Kidney epithelial cell (primary cell): Measurements from ENCODE around the gene TMPRSS11F. TPM values are rescaled to one million over a fixed set of nuclear protein-coding genes. Genes with fewer than 3 reads are reported as not detected.
"Not testable (repeated sequence)": the region's sequence is repeated elsewhere in the genome, so short reads cannot be mapped to it uniquely, and the experiment has no call there.

ENCODE experiments used
- DNase-seq: peaks from one replicate; pipeline ENCODE4 v3.0.0-alpha.2; 2010; ENCODE audit warnings: low read depth
- H3K27me3 ChIP-seq: 2 replicates; pipeline ENCODE4 v1.6.0; 2011; ENCODE audit warnings: low read length; ENCODE audit not compliant: control insufficient read depth, insufficient read depth
- H3K36me3 ChIP-seq: 2 replicates; pipeline ENCODE4 v1.5.1; 2011; ENCODE audit warnings: low read length; ENCODE audit not compliant: control insufficient read depth, insufficient read depth
- H3K4me3 ChIP-seq: 2 replicates; pipeline ENCODE4 v1.5.1; 2011; ENCODE audit warnings: low read depth, mild to moderate bottlenecking, control low read depth, low read length
- total RNA-seq: library from RNA; depleted of rRNA; stranded (reverse); fragments of >200 nt; gene quantifications from 2 replicates; pipeline ENCODE4 v1.2.3, GENCODE V29; 2015
- TF ChIP-seq, protein P1 (sequence below): IDR thresholded peaks from 2 replicates; pipeline ENCODE4 v1.5.1; 2011; ENCODE audit warnings: mild to moderate bottlenecking, moderate library complexity, low read length, control low read depth, inconsistent platforms; ENCODE audit not compliant: insufficient read depth, poor library complexity, severe bottlenecking

Gene TMPRSS11F
- not detected in 2 replicates for total RNA-seq

GRCh38 chr4:68129793-68130192 lies at the start of gene TMPRSS11F:
TSS of gene TMPRSS11F (minus strand) at chr4:68129869. CDS start at chr4:68129820, 49 bp downstream.
- no peak within 1 kb of the TSS for H3K4me3 ChIP-seq
- peak; percentile 14 for DNase-seq
- H3K27me3 ChIP-seq, result no peaks in the 10 kb centered on the region
- TF ChIP-seq, protein P1, sequence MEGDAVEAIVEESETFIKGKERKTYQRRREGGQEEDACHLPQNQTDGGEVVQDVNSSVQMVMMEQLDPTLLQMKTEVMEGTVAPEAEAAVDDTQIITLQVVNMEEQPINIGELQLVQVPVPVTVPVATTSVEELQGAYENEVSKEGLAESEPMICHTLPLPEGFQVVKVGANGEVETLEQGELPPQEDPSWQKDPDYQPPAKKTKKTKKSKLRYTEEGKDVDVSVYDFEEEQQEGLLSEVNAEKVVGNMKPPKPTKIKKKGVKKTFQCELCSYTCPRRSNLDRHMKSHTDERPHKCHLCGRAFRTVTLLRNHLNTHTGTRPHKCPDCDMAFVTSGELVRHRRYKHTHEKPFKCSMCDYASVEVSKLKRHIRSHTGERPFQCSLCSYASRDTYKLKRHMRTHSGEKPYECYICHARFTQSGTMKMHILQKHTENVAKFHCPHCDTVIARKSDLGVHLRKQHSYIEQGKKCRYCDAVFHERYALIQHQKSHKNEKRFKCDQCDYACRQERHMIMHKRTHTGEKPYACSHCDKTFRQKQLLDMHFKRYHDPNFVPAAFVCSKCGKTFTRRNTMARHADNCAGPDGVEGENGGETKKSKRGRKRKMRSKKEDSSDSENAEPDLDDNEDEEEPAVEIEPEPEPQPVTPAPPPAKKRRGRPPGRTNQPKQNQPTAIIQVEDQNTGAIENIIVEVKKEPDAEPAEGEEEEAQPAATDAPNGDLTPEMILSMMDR, result no peak
- no peaks in the 10 kb centered on the region for H3K36me3 ChIP-seq

GRCh38 chr4:68176904-68177303 lies 47.2 kb upstream of the TMPRSS11F start:
- Histone ChIP-seq H3K4me3 (no peak overlapping the region), H3K27me3 (no peaks in the 10 kb centered on the region), H3K36me3 (no peaks in the 10 kb centered on the region)
- TF ChIP-seq, protein P1, result no peak
- no peak for DNase-seq

GRCh38 chr4:68176500-68176899 lies 46.8 kb upstream of the TMPRSS11F start:
- TF ChIP-seq, protein P1, result no peak
- H3K27me3 ChIP-seq, result no peaks in the 10 kb centered on the region
- no peak for DNase-seq
- no peak overlapping the region for H3K4me3 ChIP-seq
- H3K36me3 ChIP-seq, result no peaks in the 10 kb centered on the region

DNA sequence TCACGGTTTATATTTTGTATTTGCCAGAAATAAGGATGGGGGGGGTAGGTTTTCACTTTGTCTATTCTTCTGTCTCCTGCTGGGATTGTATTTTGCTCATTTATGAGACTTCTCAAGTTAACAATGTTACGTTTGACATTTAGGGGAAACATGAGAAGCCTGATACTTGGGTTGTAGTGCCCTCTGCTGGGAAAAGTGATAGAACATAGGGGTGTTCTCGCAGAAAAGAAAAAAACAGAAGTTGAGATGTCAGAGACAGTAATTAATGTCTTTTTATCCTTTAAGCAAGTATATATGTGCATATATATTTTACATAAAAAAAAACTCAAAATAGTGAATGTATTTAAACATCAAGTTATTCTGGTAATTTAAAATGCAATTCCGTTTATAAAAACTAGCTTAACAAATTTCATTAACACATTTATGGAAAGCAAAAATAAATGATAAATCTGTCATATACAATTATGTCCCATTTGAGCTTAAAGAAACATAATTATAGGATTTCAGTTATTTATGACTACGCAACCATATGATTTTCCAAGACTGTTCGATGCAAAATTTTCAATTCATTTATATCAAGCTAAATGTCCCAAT lies 46.0 kb upstream of the TMPRSS11F start:
- H3K36me3 ChIP-seq, result no peaks in the 10 kb centered on the region
- peak; percentile 21 for DNase-seq
- TF ChIP-seq, protein P1, result peak; percentile 67
- H3K27me3 ChIP-seq, result no peaks in the 10 kb centered on the region
- H3K4me3 ChIP-seq, result no peak overlapping the region

GRCh38 chr4:68174389-68174788 lies 44.7 kb upstream of the TMPRSS11F start:
- not testable (repeated sequence) for H3K36me3 ChIP-seq, DNase-seq, H3K27me3 ChIP-seq, H3K4me3 ChIP-seq

DNA sequence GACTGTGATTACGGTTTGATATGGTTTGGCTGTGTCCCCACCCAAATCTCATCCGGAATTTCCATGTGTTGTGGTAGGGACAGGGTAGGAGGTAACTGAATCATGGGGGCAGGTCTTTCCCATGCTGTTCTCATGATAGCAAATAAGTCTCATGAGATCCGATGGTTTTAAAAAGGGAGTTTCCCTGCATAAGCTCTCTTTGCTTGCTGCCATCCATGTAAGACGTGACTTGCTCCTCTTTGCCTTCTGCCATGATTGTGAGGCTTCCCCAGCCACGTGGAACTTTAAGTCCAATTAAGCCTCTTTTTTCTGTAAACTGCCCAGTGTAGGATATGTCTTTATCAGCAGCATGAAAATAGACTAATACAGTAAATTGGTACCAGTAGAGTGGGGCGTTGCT lies 42.5 kb upstream of the TMPRSS11F start:
- H3K27me3 ChIP-seq, DNase-seq, H3K36me3 ChIP-seq, H3K4me3 ChIP-seq: not testable (repeated sequence)

DNA sequence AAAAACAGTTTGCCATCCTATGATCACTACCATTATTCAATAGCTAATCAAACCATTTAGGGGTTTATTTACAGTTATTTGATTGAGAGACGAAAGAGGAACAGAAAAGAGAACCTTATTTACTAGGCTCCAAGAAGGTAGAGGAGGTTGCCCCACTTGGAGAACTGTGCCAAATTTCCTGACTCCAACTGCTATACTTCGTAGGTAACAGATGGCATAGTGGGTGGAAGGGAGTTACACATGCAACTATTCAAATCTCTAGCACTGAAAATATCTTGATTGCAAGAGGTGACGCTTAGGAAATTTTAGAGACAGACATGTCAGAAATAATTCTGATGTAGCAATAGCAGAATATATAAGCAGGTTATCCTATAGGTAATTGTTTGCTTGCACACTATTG lies 38.0 kb upstream of the TMPRSS11F start:
- Histone ChIP-seq H3K4me3 (no peak overlapping the region), H3K27me3 (no peaks in the 10 kb centered on the region), H3K36me3 (no peaks in the 10 kb centered on the region)
- TF ChIP-seq, protein P1, result no peak
- no peak for DNase-seq
